SK-N-MC (cell line): ENCODE results near the gene MSH5.

Experiments
- EZH2 ChIP-seq: fragments of 200-600 bp; sonication (generic); IDR thresholded peaks from one replicate; pipeline ENCODE4 v1.6.1; 2017; ENCODE audit warnings: antibody characterized with exemption
- POLR2AphosphoS5 ChIP-seq: IDR thresholded peaks from 2 replicates; pipeline ENCODE4 v1.6.1; 2012; ENCODE audit warnings: mild to moderate bottlenecking, low read depth, low read length, borderline replicate concordance

DNA sequence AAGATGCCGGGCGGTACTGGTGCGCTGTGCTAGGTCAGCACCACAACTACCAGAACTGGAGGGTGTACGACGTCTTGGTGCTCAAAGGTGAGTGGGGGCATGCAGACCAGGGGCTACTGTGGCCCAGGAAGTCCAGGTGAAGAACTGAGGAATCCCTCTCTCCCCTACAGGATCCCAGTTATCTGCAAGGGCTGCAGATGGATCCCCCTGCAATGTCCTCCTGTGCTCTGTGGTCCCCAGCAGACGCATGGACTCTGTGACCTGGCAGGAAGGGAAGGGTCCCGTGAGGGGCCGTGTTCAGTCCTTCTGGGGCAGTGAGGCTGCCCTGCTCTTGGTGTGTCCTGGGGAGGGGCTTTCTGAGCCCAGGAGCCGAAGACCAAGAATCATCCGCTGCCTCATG is 32.1 kb upstream of the MSH5 start:
- TF ChIP-seq EZH2 (no peak), POLR2AphosphoS5 (no peak)
